ENCODE results near the gene FRRS1. TPM values are rescaled to one million over a fixed set of nuclear protein-coding genes. Genes with fewer than 3 reads are reported as not detected.

Gene FRRS1
- total and polyA plus RNA-seq, 2 of the 4 experiments (the other 2 are of a cell fraction): 3.8 to 23.5 TPM

DNA sequence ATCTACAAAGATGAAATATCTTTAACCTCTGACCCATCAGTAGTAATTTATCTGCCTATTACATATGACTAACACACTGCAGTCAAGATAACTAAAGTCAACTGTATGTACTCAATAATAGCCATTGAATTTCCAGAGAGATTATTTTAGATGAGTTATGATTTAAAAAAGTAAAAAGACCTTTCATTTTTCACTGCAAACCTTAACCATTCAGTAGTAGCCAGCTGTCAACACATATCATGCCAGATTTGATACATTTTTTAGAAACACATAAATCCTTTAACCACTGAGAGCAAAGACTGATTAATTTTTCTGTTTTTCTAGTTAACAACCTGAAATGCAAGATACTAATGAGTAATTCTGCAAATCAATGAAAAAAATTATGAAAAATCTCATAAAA lies 89.6 kb downstream of the FRRS1 start:
- H3K56ac ChIP-seq (ENCODE audit: extremely low read depth, insufficient read depth, low read length): no peak overlapping the region
- in situ Hi-C loops (cut with MboI; ENCODE audit: low sequenced_read_pairs): no loop called here
- H2BK120ac ChIP-seq (ENCODE audit: low read depth, low read length): no peak overlapping the region
- intact Hi-C loops (cut with micrococcal nuclease): no loop called here
- H3K4me2 ChIP-seq (ENCODE audit: low read depth, low read length): no peak overlapping the region
- no peak overlapping the region for H3K27ac ChIP-seq (ENCODE audit: insufficient read depth, low read length)
- DNase-seq (no peak), ATAC-seq (ENCODE audit: low read depth) (no peak)
- no peak overlapping the region for H2BK20ac ChIP-seq (ENCODE audit: low read depth, low read length)
- no peaks in the 10 kb centered on the region for H3K27me3 ChIP-seq (ENCODE audit: control insufficient read depth, insufficient read depth, low read length)
- H2AK9ac ChIP-seq (replicated peaks; ENCODE audit: low read depth, low read length, poor library complexity): no peak overlapping the region
- no TSS peak for BruUV-seq (replicated peaks)
- no peak overlapping the region for H4K8ac ChIP-seq (ENCODE audit: low read depth in 2 of 2, low read length in 2 of 2)
- H4K91ac ChIP-seq (ENCODE audit: insufficient read depth, low read depth, low read length): no peak overlapping the region
- H3K36me3 ChIP-seq (ENCODE audit: control insufficient read depth, insufficient read depth, low read length): no peaks in the 10 kb centered on the region
- H3K18ac ChIP-seq (ENCODE audit: low read depth, low read length): no peak overlapping the region
- no peak overlapping the region for H2AK5ac ChIP-seq (ENCODE audit: low read depth, low read length)
- H4K20me1 ChIP-seq (ENCODE audit: insufficient read depth, low read length): no peaks in the 10 kb centered on the region
- no peak overlapping the region for H2AFZ ChIP-seq (replicated peaks; ENCODE audit: low read length, poor library complexity)
- H3K79me1 ChIP-seq (ENCODE audit: low read depth in 1 of 2, low read length in 2 of 2): no peaks in the 10 kb centered on the region
- H4K5ac ChIP-seq (ENCODE audit: low read depth, low read length): no peak overlapping the region
- no peaks in the 10 kb centered on the region for H3K9me3 ChIP-seq (ENCODE audit: control insufficient read depth, insufficient read depth, low read length)
- H3K4me1 ChIP-seq (ENCODE audit: control insufficient read depth, insufficient read depth, low read length): peaks cover 14% of the 10 kb centered on the region
- H3K9ac ChIP-seq (ENCODE audit: low read depth, low read length): no peak overlapping the region
- no peak overlapping the region for H2BK5ac ChIP-seq (ENCODE audit: low read depth, low read length, poor library complexity, severe bottlenecking)
- TF ChIP-seq CEBPB (IDR thresholded peaks at IDR 0.05; ENCODE audit: low read depth, low read length) (no peak), POLR2A (IDR thresholded peaks at IDR 0.05; ENCODE audit: low read depth, low read length) (no peak), CHD1 (IDR thresholded peaks at IDR 0.05; ENCODE audit: low read depth, low read length) (no peak), RFX5 (IDR thresholded peaks at IDR 0.05; ENCODE audit: low read depth, low read length) (no peak), MXI1 (IDR thresholded peaks at IDR 0.05; ENCODE audit: borderline replicate concordance, low read depth, low read length) (no peak), RAD21 (IDR thresholded peaks at IDR 0.05; ENCODE audit: low read length) (no peak), BHLHE40 (IDR thresholded peaks at IDR 0.05; ENCODE audit: low read depth, low read length) (no peak), SMC3 (IDR thresholded peaks at IDR 0.05; ENCODE audit: low read depth, low read length) (no peak), MAZ (IDR thresholded peaks at IDR 0.05; ENCODE audit: borderline replicate concordance, low read depth, low read length) (no peak), MAFK (IDR thresholded peaks at IDR 0.05; ENCODE audit: low read depth, low read length) (no peak), RCOR1 (IDR thresholded peaks at IDR 0.05; ENCODE audit: insufficient replicate concordance, low read length) (no peak), FOS (IDR thresholded peaks at IDR 0.05; ENCODE audit: low read depth, low read length) (no peak), NFE2L2 (IDR thresholded peaks at IDR 0.05; ENCODE audit: low read depth, low read length) (no peak)
- TF ChIP-seq, protein P1, sequence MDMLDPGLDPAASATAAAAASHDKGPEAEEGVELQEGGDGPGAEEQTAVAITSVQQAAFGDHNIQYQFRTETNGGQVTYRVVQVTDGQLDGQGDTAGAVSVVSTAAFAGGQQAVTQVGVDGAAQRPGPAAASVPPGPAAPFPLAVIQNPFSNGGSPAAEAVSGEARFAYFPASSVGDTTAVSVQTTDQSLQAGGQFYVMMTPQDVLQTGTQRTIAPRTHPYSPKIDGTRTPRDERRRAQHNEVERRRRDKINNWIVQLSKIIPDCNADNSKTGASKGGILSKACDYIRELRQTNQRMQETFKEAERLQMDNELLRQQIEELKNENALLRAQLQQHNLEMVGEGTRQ (IDR thresholded peaks at IDR 0.05; ENCODE audit: low read depth, low read length): no peak
- TF ChIP-seq, protein P2, sequence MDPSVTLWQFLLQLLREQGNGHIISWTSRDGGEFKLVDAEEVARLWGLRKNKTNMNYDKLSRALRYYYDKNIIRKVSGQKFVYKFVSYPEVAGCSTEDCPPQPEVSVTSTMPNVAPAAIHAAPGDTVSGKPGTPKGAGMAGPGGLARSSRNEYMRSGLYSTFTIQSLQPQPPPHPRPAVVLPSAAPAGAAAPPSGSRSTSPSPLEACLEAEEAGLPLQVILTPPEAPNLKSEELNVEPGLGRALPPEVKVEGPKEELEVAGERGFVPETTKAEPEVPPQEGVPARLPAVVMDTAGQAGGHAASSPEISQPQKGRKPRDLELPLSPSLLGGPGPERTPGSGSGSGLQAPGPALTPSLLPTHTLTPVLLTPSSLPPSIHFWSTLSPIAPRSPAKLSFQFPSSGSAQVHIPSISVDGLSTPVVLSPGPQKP (IDR thresholded peaks at IDR 0.05; ENCODE audit: borderline replicate concordance, low read depth, low read length): no peak
- TF ChIP-seq, protein P3, sequence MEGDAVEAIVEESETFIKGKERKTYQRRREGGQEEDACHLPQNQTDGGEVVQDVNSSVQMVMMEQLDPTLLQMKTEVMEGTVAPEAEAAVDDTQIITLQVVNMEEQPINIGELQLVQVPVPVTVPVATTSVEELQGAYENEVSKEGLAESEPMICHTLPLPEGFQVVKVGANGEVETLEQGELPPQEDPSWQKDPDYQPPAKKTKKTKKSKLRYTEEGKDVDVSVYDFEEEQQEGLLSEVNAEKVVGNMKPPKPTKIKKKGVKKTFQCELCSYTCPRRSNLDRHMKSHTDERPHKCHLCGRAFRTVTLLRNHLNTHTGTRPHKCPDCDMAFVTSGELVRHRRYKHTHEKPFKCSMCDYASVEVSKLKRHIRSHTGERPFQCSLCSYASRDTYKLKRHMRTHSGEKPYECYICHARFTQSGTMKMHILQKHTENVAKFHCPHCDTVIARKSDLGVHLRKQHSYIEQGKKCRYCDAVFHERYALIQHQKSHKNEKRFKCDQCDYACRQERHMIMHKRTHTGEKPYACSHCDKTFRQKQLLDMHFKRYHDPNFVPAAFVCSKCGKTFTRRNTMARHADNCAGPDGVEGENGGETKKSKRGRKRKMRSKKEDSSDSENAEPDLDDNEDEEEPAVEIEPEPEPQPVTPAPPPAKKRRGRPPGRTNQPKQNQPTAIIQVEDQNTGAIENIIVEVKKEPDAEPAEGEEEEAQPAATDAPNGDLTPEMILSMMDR (conservative IDR thresholded peaks at IDR 0.05; ENCODE audit: low read depth, low read length): no peak
- H3K23ac ChIP-seq (ENCODE audit: low read depth, low read length): no peak overlapping the region
- no peak overlapping the region for H3K4me3 ChIP-seq (ENCODE audit: insufficient read depth, low read depth, low read length)
- ChIA-PET CTCF (no interaction called here), POLR2A (ENCODE audit: unreplicated experiment) (no interaction called here)
- no peaks in the 10 kb centered on the region; the same call in 1 of the 2 replicates for H3K9me1 ChIP-seq (ENCODE audit: insufficient read depth, low read length)
- no peak overlapping the region for H3K14ac ChIP-seq (replicated peaks; ENCODE audit: low read depth, low read length)
- dilution Hi-C loops (cut with HindIII; ENCODE audit: low sequenced_read_pairs, unreplicated experiment): no loop called here
- H2BK15ac ChIP-seq (ENCODE audit: low read depth, low read length): no peak overlapping the region
- no peak overlapping the region for H3K4ac ChIP-seq (ENCODE audit: low read depth, low read length)

Measured in IMR-90 (cell line).